OCI-LY7 (cell line): Measurements from ENCODE around the gene KRTAP5-2.

Experiments
- CTCF ChIP-seq: fragments of 200-600 bp; sonication (generic); conservative IDR thresholded peaks from 2 replicates; pipeline ENCODE4 v1.5.1; 2014; ENCODE audit warnings: mild to moderate bottlenecking, antibody characterized with exemption, low read length, moderate library complexity, mixed read lengths
- EZH2phosphoT487 ChIP-seq: fragments of 200-600 bp; sonication (generic); IDR thresholded peaks from 2 replicates; pipeline ENCODE4 v1.6.1; 2018; ENCODE audit warnings: low read depth, borderline replicate concordance, mild to moderate bottlenecking, mixed run types, antibody characterized with exemption, low read length, moderate library complexity, mixed read lengths

- TF ChIP-seq CTCF (no peak), EZH2phosphoT487 (no peak)
These were observed at the start of gene KRTAP5-2 for GRCh38 chr11:1597994-1598380.
